NCI-H2171 treated with DMSO at 0.1 percent for 48 hours (cell line): ENCODE data around the gene SMIM10L2A.
"Not testable (repeated sequence)": the region's sequence is repeated elsewhere in the genome, so short reads cannot be mapped to it uniquely, and the experiment has no call there.

Experiments
- DNase-seq: peaks from one replicate; lab custom pipeline; 2025; lab: John Stamatoyannopoulos, UW

SMIM10L2A gene

GRCh38 chrX:135423173-135423864 is 1.6 kb downstream of the SMIM10L2A start:
- DNase-seq = not testable (repeated sequence)

GRCh38 chrX:135424469-135424868 is 2.7 kb downstream of the SMIM10L2A start:
- no peak for DNase-seq

GRCh38 chrX:135425026-135425965 is 3.6 kb downstream of the SMIM10L2A start:
- no peak for DNase-seq

GRCh38 chrX:135429429-135429828 is 7.7 kb downstream of the SMIM10L2A start:
- DNase-seq = no peak

GRCh38 chrX:135431886-135432285 is 10.1 kb downstream of the SMIM10L2A start:
- DNase-seq = no peak

- no peak for DNase-seq
These were observed 10.7 kb downstream of the SMIM10L2A start for GRCh38 chrX:135432453-135432852.

- no peak for DNase-seq
These were observed 11.3 kb downstream of the SMIM10L2A start for GRCh38 chrX:135432881-135433521.

- no peak for DNase-seq
These were observed 11.9 kb downstream of the SMIM10L2A start for GRCh38 chrX:135433531-135434257.

- DNase-seq = no peak
These were observed 12.8 kb downstream of the SMIM10L2A start for GRCh38 chrX:135434258-135435138.

- no peak for DNase-seq
These were observed 13.6 kb downstream of the SMIM10L2A start for GRCh38 chrX:135435139-135435922.

GRCh38 chrX:135435933-135436332 is 14.2 kb downstream of the SMIM10L2A start:
- no peak for DNase-seq

GRCh38 chrX:135436456-135436855 is 14.7 kb downstream of the SMIM10L2A start:
- DNase-seq = no peak

GRCh38 chrX:135436966-135437866 is 15.5 kb downstream of the SMIM10L2A start:
- DNase-seq = no peak

GRCh38 chrX:135437867-135438733 is 16.4 kb downstream of the SMIM10L2A start:
- no peak for DNase-seq

- DNase-seq = no peak
These were observed 16.9 kb downstream of the SMIM10L2A start for GRCh38 chrX:135438734-135439043.

GRCh38 chrX:135449637-135450550 is 28.1 kb downstream of the SMIM10L2A start:
- DNase-seq = no peak

GRCh38 chrX:135453381-135453780 is 31.6 kb downstream of the SMIM10L2A start:
- DNase-seq = no peak
